ENCODE results near the gene KRTAP10-3. TPM values are rescaled to one million over a fixed set of nuclear protein-coding genes. Genes with fewer than 3 reads are reported as not detected.
"Not testable (repeated sequence)": the region's sequence is repeated elsewhere in the genome, so short reads cannot be mapped to it uniquely, and the experiment has no call there.

KRTAP10-3 gene
- total and polyA plus RNA-seq, 11 donors: not detected

GRCh38 chr21:44564886-44565598 lies 6.4 kb upstream of the KRTAP10-3 start:
- H3K4me1 ChIP-seq: peaks cover 0 to 23% (median 0%) of the 10 kb centered on the region in 12 donors
- no peaks in the 10 kb centered on the region for H3K36me3 ChIP-seq
- peak overlapping the region in 1 of 12 donors; percentile 43 for H3K27ac ChIP-seq
- H3K9me3 ChIP-seq: peaks cover 0 to 22% (median 5%) of the 10 kb centered on the region in 12 donors
- TF ChIP-seq POLR2A (IDR thresholded peaks at IDR 0.05) (no peak), CTCF (IDR thresholded peaks at IDR 0.05) (no peak)
- no peak for DNase-seq
- intact Hi-C loops (cut with DNase I): no loop called here
- H3K4me3 ChIP-seq: no peak overlapping the region
- peaks cover 0 to 6% (median 0%) of the 10 kb centered on the region in 9 donors for H3K27me3 ChIP-seq
- 0 to 89% (median 41%) methylated on average over 1 of the region's 1 CpG for WGBS, 4 donors
- no peak for ATAC-seq

- WGBS, 4 donors: 94 to 97% (median 96%) methylated on average over 1 of the region's 1 CpG
- Histone ChIP-seq H3K36me3 (no peaks in the 10 kb centered on the region), H3K4me1 (peaks cover 0 to 23% (median 0%) of the 10 kb centered on the region in 12 donors), H3K4me3 (no peak overlapping the region), H3K27me3 (peaks cover 0 to 13% (median 0%) of the 10 kb centered on the region in 9 donors), H3K27ac (no peak overlapping the region), H3K9me3 (peaks cover 0 to 27% (median 5%) of the 10 kb centered on the region in 12 donors)
- DNase-seq (no peak), ATAC-seq (no peak)
- no peak for TF ChIP-seq POLR2A (IDR thresholded peaks at IDR 0.05)
- no peak for TF ChIP-seq CTCF (IDR thresholded peaks at IDR 0.05)
- intact Hi-C loops (cut with DNase I): no loop called here
Observed at GRCh38 chr21:44564099-44564498, 5.5 kb upstream of the KRTAP10-3 start.

- H3K4me1 ChIP-seq; H3K27ac ChIP-seq; DNase-seq; H3K36me3 ChIP-seq; H3K4me3 ChIP-seq; ATAC-seq; intact Hi-C loops (cut with DNase I): not testable (repeated sequence)
- Histone ChIP-seq H3K27me3 (peaks cover 0 to 36% (median 7%) of the 10 kb centered on the region in 9 donors), H3K9me3 (peaks cover 0 to 30% (median 4%) of the 10 kb centered on the region in 12 donors)
- 60 to 85% (median 68%) methylated on average over 5 to 10 of the region's 10 CpGs for WGBS, 4 donors
Observed at GRCh38 chr21:44558329-44558675, 293 bp downstream of the KRTAP10-3 start.

- intact Hi-C loops (cut with DNase I): no loop called here
- TF ChIP-seq CTCF (IDR thresholded peaks at IDR 0.05): no peak
- no peak for TF ChIP-seq POLR2A (IDR thresholded peaks at IDR 0.05)
- peaks cover 0 to 24% (median 3%) of the 10 kb centered on the region in 12 donors for H3K9me3 ChIP-seq
- WGBS, 4 donors: 46 to 57% (median 52%) methylated on average over 28 to 30 of the region's 30 CpGs
- DNase-seq (peak in 1 of 5 donors; percentile 23), ATAC-seq (no peak)
- no peak overlapping the region for H3K4me3 ChIP-seq
- H3K4me1 ChIP-seq: no peaks in the 10 kb centered on the region
- H3K36me3 ChIP-seq: no peaks in the 10 kb centered on the region
- H3K27me3 ChIP-seq: peaks cover 0 to 36% (median 9%) of the 10 kb centered on the region in 9 donors
- H3K27ac ChIP-seq: no peak overlapping the region
Observed at GRCh38 chr21:44557491-44558328, 885 bp downstream of the KRTAP10-3 start.

Data from heart left ventricle (tissue), 16 donors.